ENCODE measurements around the gene THEM5. TPM values are rescaled to one million over a fixed set of nuclear protein-coding genes. Genes with fewer than 3 reads are reported as not detected.
"Not testable (repeated sequence)": the region's sequence is repeated elsewhere in the genome, so short reads cannot be mapped to it uniquely, and the experiment has no call there.

The THEM5 gene
- total and polyA plus RNA-seq, 9 donors, result 0.07 TPM; not detected in 8

DNA sequence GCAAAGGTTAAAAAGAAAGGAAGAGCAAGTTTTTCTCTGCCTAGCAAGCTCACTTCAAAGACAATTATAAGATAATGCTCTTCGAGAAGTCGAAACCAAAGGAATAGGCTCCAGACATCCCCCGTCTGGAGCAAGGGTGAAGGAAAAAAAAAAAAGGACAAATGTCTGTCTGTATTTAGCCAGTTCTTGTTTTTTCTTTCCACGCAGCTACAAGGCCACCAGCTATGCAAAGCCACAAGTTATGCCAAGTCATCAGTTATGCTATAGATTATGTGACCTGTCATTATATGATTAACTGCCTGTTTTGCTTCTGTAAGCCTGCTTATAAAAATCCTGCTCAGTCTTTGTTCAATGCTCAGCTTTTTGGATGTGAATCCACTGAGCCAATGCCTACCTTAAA, 2.4 kb upstream of the THEM5 start:
- peak overlapping the region in 1 of 2 donors; percentile 32 for H3K27ac ChIP-seq
- intact Hi-C loops (cut with DNase I), result no loop called here
- no peak overlapping the region for H3K4me3 ChIP-seq
- DNase-seq, result no peak
- TF ChIP-seq POLR2A (IDR thresholded peaks at IDR 0.05) (no peak), EP300 (IDR thresholded peaks at IDR 0.05) (no peak)
- TF ChIP-seq, protein P1, sequence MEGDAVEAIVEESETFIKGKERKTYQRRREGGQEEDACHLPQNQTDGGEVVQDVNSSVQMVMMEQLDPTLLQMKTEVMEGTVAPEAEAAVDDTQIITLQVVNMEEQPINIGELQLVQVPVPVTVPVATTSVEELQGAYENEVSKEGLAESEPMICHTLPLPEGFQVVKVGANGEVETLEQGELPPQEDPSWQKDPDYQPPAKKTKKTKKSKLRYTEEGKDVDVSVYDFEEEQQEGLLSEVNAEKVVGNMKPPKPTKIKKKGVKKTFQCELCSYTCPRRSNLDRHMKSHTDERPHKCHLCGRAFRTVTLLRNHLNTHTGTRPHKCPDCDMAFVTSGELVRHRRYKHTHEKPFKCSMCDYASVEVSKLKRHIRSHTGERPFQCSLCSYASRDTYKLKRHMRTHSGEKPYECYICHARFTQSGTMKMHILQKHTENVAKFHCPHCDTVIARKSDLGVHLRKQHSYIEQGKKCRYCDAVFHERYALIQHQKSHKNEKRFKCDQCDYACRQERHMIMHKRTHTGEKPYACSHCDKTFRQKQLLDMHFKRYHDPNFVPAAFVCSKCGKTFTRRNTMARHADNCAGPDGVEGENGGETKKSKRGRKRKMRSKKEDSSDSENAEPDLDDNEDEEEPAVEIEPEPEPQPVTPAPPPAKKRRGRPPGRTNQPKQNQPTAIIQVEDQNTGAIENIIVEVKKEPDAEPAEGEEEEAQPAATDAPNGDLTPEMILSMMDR (IDR thresholded peaks at IDR 0.05), result no peak
- H3K9me3 ChIP-seq, result no peaks in the 10 kb centered on the region
- 3 to 13% (median 8%) methylated on average over 4 of the region's 4 CpGs for WGBS, 3 donors
- no peaks in the 10 kb centered on the region for H3K27me3 ChIP-seq
- H3K4me1 ChIP-seq (ENCODE audit: insufficient read depth), result peaks cover 1% of the 10 kb centered on the region
- no peaks in the 10 kb centered on the region for H3K36me3 ChIP-seq

DNA sequence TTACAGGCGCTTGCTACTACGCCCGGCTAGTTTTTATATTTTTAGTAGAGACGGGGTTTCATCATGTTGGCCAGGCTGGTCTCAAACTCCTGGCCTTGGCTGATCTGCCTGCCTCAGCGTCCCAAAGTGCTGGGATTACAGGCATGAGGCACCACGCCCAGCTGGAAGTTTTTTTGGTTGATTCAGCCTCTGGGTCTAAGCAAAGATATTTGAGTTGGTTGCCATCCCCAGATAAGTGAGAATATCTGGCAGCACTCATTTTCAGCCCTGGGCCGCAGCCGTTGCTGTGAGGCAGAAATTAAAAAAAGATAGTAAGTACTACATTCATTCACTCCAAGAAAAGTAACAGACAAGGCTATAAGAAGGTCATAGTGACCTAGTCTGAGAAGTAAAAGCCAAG, 2.0 kb upstream of the THEM5 start:
- H3K4me1 ChIP-seq (ENCODE audit: insufficient read depth); H3K27me3 ChIP-seq; intact Hi-C loops (cut with DNase I); H3K9me3 ChIP-seq; H3K4me3 ChIP-seq; H3K36me3 ChIP-seq: not testable (repeated sequence)
- peak overlapping the region in 1 of 2 donors; percentile 32 for H3K27ac ChIP-seq
- WGBS, 3 donors, result 11 to 15% (median 13%) methylated on average over 8 of the region's 8 CpGs
- peak in 3 of 5 donors; percentile 25 to 56 (median 44) for DNase-seq

DNA sequence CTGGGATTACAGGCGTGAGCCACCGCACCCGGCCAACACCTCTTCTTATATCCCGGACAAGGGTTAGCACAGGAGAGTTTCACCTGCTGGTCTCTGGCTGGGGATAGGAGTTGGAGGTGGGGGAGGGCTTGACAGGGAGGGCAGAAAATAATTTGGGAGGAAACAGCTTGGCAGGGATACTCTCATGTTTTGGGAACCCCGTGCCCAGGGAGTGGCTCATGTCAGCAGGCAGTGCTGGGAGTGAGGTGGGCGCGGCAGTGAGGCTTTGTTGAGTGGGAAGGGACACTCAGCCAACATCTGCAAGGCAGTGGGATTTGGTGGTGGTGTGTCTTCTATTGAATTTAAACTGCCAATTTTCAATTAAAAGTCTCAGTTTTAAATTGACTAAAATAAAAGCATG, 1.1 kb upstream of the THEM5 start:
- no peaks in the 10 kb centered on the region for H3K27me3 ChIP-seq
- H3K36me3 ChIP-seq, result no peaks in the 10 kb centered on the region
- H3K9me3 ChIP-seq, result no peaks in the 10 kb centered on the region
- WGBS, 3 donors, result 73 to 74% (median 74%) methylated on average over 7 of the region's 7 CpGs
- no peak overlapping the region for H3K27ac ChIP-seq
- TF ChIP-seq, protein P1 (IDR thresholded peaks at IDR 0.05), result no peak
- TF ChIP-seq POLR2A (IDR thresholded peaks at IDR 0.05) (no peak), EP300 (IDR thresholded peaks at IDR 0.05) (no peak)
- H3K4me3 ChIP-seq, result no peak overlapping the region
- peaks cover 1% of the 10 kb centered on the region for H3K4me1 ChIP-seq (ENCODE audit: insufficient read depth)
- no peak for DNase-seq
- intact Hi-C loops (cut with DNase I), result no loop called here

DNA sequence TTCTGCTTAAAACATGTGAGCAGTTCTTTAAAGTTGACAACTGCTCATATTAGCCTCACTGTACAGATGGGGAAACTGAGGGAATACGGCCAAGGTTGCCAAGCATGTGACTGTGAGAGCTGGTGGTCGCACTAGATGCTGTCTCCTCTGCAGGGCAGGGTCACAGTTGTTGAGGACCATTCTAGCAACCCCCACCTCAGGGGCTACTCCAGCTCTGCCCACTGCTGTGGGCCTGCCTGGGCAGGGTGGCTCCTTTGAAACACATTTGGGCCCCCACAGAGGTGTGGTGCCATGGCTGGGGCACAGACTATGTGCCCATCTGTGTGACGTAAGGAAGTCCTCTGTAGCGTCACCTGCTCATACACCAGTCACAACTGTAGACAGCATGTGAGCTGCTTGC, 779 bp downstream of the THEM5 start:
- H3K36me3 ChIP-seq, result no peaks in the 10 kb centered on the region
- peaks cover 4% of the 10 kb centered on the region for H3K4me1 ChIP-seq (ENCODE audit: insufficient read depth)
- H3K4me3 ChIP-seq, result no peak overlapping the region
- no peak overlapping the region for H3K27ac ChIP-seq
- WGBS, 3 donors, result 92 to 94% (median 93%) methylated on average over 4 of the region's 4 CpGs
- no peak for TF ChIP-seq EP300 (IDR thresholded peaks at IDR 0.05)
- no peaks in the 10 kb centered on the region for H3K9me3 ChIP-seq
- H3K27me3 ChIP-seq, result no peaks in the 10 kb centered on the region
- intact Hi-C loops (cut with DNase I), result no loop called here
- DNase-seq, result no peak

DNA sequence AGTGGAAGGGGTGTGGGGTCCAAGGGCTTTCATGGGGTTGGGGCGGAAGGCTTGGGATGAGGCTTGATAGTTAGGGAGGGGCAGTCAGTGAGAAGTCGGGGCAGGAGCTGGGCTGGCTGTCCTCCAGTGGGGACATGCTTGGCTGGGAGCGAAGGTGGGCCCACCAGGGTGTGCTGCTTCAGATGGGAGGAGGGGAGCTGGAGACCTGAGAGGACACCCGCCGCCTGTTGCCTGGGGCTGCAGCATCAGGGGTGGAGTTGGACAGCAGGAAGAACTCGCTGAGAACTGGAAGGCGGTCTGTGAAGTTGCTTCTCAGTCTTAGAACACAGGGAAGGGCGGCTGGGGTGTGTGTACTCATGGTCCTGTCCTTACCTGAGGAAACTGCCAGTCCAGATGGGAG, 1.6 kb downstream of the THEM5 start:
- 81 to 84% (median 82%) methylated on average over 8 of the region's 8 CpGs for WGBS, 3 donors
- DNase-seq, result no peak

More for the DNA sequence above, 1.6 kb downstream of the THEM5 start:
- H3K36me3 ChIP-seq, result no peaks in the 10 kb centered on the region
- no peak overlapping the region for H3K4me3 ChIP-seq
- H3K4me1 ChIP-seq (ENCODE audit: insufficient read depth), result peaks cover 4% of the 10 kb centered on the region
- H3K27ac ChIP-seq, result no peak overlapping the region
- H3K9me3 ChIP-seq, result no peaks in the 10 kb centered on the region
- intact Hi-C loops (cut with DNase I), result no loop called here
- no peak for TF ChIP-seq POLR2A (IDR thresholded peaks at IDR 0.05)
- TF ChIP-seq, protein P1 (IDR thresholded peaks at IDR 0.05), result no peak
- no peak for TF ChIP-seq EP300 (IDR thresholded peaks at IDR 0.05)
- no peaks in the 10 kb centered on the region for H3K27me3 ChIP-seq

Measured in ovary (tissue), 9 donors.